ENCODE results near the gene SIRPB2.
A peak's percentile ranks its signal among the peaks of the same experiment; 100 is the strongest.

SIRPB2 gene

DNA sequence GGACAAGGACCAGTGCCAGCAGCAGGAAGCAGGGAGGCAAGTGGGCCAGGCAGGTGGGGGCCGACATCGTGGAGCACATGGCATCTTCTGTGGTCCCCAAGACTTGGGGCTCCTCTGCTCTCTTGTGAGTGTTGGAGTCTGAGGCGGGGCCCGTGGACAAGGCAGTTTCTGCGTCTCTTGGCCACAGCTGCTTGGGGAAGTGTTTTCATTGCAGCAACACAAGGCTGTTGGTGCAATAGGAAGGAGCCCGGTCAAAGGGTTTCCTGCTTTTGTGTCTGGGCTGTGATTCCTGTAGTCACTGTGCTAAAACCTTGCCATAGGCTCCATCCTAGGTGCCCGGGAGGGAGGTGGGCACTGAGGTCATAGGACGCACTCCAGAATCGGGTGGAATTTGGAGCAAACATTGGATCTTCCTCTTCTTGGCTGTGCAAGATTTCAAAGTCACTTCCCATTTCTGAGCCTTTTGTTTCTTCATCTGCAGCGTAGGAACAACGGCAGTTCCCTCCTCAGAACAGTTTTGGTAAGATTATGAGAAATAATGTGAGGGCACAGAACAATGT, at the start of gene SIRPB2:
TSS of gene SIRPB2 (minus strand) at position 140 of the 560 bp plus-strand sequence. CDS start at position 79, 61 bp downstream.
- DNase-seq (ENCODE audit: low spot score) (no peak), FAIRE-seq (no peak)

GRCh38 chr20:1539816-1540419, 48.7 kb upstream of the SIRPB2 start:
- DNase-seq (ENCODE audit: low spot score): no peak
- no peak for FAIRE-seq

DNA sequence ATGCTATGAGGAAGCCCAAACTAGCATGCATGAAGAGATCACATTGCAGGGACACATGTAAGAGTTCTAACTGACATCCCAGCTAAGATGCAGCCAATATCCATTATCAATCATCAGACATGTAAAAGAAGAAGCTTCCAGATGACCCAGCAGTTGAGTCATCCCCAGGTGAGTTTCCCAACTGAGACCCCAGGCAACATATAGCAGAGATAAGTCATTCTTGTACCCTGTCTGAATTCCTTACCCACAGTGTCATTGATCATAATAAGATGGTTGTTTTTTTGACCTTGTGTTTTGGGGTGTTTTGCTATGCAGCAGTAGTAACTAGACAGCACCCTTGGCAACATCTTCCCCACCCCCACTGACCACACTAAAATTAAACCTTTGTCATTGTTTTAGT, 47.4 kb upstream of the SIRPB2 start:
- no peak for DNase-seq (ENCODE audit: low spot score)
- FAIRE-seq: no peak

GRCh38 chr20:1537731-1538058, 46.5 kb upstream of the SIRPB2 start:
- no peak for FAIRE-seq

GRCh38 chr20:1536893-1537730, 45.9 kb upstream of the SIRPB2 start:
- no peak for FAIRE-seq
- DNase-seq (ENCODE audit: low spot score): no peak

More at GRCh38 chr20:1537731-1538058, 46.5 kb upstream of the SIRPB2 start:
- DNase-seq (ENCODE audit: low spot score): no peak

DNA sequence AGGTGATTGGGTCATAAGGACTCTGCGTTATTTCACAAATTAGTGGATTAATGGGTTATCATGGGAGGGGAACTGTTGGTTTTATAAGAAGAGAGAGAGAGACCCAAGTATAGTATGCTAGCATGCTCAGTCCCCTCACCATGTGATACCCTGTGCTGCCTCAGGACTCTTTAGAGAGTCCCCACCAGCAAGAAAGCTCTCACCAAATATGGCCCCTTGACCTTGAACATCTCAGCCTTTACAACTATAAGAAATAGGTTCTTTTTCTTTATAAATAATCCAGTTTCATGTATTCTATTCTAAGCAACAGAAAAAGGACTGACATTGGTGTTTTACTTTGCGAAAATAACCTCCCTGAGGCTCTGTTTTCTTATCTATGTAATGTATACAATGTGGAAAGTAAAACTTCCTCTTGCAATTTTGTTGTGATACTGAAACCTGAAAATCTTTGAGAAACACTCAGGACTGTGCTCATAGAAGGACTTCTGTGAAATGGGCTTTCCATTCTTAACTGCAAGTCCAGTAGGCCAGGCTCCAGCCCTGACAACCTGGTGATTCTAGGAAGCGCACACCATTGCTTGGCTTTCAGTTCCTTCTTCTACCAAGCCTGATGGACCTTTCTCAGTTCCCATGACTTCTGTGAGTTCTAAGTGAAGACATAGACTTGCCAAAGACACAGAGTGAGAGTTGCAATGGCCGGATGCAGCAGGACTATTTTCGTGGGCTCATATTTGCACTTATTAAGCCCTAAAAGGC, 44.4 kb upstream of the SIRPB2 start:
- FAIRE-seq (no peak), DNase-seq (ENCODE audit: low spot score) (no peak)

GRCh38 chr20:1534526-1534925, 43.3 kb upstream of the SIRPB2 start:
- no peak for DNase-seq (ENCODE audit: low spot score)
- no peak for FAIRE-seq

DNA sequence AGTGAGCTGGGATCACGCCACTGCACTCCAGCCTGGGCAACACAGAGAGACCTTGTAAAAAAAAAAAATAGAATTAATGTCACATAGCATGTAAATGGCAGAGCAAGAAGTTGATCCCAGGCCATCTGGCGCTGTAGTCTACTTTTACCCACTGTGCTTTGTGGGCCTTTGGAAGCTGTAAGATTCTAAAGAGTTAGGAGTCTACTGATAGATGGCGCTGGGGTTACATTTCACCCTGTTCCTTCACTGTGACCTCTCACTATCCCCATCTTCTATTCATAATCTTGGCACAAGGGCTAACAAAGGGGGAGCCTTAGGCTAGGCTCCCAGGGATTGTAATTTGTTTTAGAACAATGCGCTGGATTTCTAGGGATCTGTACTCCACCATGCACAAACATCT, 41.8 kb upstream of the SIRPB2 start:
- DNase-seq (ENCODE audit: low spot score): no peak
- FAIRE-seq: no peak

GRCh38 chr20:1528811-1529210, 37.6 kb upstream of the SIRPB2 start:
- no peak for FAIRE-seq

DNA sequence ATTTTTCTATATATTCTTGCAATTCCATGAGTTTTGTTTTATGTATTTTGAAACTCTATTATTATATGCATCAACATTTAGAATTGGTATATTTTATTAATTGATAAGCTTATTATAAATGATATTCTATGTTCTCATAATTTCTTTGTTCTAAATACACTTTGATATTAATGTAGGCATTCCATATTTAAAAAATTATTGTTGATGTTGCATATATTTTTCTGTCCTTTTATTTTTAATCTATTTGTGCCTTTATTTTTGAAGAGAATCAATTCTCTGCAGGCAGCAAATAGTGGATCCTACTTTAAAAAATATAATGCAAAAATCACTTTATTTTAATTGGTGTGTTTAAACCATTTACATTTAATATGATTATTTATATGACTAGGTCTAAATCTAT, 36.7 kb upstream of the SIRPB2 start:
- no peak for FAIRE-seq

More at GRCh38 chr20:1528811-1529210, 37.6 kb upstream of the SIRPB2 start:
- no peak for DNase-seq (ENCODE audit: low spot score)

DNA sequence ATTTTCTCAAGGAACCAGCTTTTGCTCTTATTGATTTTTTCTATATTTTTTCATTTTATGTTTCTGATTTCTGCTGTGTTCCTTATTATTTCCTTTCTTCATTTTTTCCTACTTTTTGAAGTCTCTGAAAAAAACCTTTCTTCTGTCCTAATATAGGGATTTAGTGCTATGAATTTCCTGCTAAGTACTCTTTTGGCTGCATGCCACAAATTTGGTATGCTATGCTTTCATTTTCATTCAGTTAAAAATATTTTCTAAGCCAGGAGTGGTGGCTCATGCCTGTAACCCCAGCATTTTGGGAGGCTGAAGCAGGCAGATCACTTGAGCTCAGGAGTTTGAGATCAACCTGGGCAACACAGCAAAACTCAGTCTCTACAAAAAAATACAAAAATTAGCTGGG, 35.7 kb upstream of the SIRPB2 start:
- no peak for DNase-seq (ENCODE audit: low spot score)
- no peak for FAIRE-seq

More for the DNA sequence above, 36.7 kb upstream of the SIRPB2 start:
- DNase-seq (ENCODE audit: low spot score): no peak

GRCh38 chr20:1526310-1526709, 35.1 kb upstream of the SIRPB2 start:
- DNase-seq (ENCODE audit: low spot score) (no peak), FAIRE-seq (no peak)

DNA sequence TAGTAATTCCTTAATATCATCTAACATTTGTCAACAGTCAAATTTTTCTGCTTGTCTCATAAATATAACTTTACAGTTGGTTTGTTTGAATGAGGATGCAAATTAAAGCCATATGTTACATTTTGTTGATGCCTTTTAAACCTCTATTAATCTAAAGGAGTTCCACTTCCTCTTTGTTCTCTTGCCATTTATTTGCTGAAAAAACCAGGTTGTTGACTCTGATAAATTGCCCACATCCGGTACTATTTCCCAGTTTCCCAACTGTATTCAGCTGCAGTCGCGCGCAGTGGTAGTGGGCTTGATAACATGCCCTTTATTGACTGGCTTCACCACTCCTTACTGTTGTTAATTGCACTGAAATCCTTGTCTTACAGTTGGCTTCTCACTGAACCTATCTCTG, 32.8 kb upstream of the SIRPB2 start:
- DNase-seq (ENCODE audit: low spot score): no peak
- no peak for FAIRE-seq

DNA sequence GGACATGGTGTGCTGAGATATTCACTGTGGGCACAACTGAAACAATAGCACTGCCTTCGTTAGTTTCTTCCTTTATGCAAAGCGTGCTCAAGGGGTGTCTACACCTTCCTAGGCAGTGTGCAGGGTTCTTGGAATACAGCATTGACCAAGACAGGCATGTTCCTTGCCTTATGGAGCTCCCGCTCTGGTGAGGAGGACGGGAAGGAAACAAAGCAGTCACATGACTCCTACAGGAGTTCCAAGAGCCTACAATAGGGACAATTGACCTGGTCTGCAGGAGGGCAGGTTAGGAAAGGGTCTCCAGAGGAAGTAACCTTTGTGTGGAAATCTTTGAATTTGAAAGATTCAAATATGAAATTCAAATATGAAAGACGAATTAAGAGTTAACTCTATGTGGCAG, 25.8 kb upstream of the SIRPB2 start:
- FAIRE-seq: no peak

DNA sequence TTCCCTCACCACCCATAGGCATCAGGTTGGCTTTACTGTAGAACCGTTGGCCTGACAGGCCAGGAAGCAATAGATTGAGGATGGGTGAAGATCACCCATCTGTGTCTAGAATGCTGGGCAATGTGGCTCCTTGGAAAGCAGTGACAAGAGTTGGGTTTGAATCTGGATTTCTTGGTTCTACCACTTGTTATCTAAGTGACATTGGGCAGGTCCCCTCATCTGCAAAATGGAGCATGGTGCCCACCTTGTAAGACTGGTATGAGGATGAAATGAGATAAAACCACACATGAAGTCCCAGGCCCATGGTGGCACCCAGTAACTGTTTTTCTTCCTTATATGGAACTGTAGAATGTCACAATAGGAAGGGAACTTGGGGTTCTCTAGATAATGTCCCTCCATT, 22.6 kb upstream of the SIRPB2 start:
- no peak for DNase-seq (ENCODE audit: low spot score)
- no peak for FAIRE-seq

More for the DNA sequence above, 25.8 kb upstream of the SIRPB2 start:
- DNase-seq (ENCODE audit: low spot score): no peak

GRCh38 chr20:1509237-1509636, 18.0 kb upstream of the SIRPB2 start:
- FAIRE-seq (no peak), DNase-seq (ENCODE audit: low spot score) (no peak)

GRCh38 chr20:1508574-1508973, 17.4 kb upstream of the SIRPB2 start:
- DNase-seq (ENCODE audit: low spot score): no peak
- no peak for FAIRE-seq

- no peak for FAIRE-seq
- no peak for DNase-seq (ENCODE audit: low spot score)
These were observed 16.1 kb upstream of the SIRPB2 start for GRCh38 chr20:1507276-1507675.

GRCh38 chr20:1505871-1506270, 14.7 kb upstream of the SIRPB2 start:
- DNase-seq (ENCODE audit: low spot score) (no peak), FAIRE-seq (no peak)

DNA sequence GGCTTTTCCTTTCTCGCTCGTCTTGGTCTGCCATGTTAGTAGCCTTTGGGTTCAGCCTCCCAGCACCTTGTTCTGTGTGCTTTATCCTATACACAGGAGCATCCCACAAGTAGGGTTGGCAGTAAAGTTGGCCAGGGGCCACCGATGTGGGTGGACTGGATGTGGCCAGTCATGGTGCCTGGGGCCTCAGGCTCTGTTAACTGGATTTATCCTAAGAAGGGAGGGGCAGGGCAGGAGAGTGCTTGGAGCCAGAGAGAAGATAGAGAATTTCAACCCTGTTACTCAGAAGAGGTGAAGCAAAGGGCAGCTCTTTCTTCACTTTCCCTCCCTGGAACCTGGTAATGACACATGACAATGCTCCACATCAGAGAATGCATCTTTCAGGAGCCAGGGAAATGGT, 14.1 kb upstream of the SIRPB2 start:
- DNase-seq (ENCODE audit: low spot score): no peak
- FAIRE-seq: no peak

GRCh38 chr20:1503564-1504227, 12.5 kb upstream of the SIRPB2 start:
- DNase-seq (ENCODE audit: low spot score) (peak; percentile 88), FAIRE-seq (peak; percentile 86)
